ENCODE results near the gene MASP2. TPM values are rescaled to one million over a fixed set of nuclear protein-coding genes. Genes with fewer than 3 reads are reported as not detected.
"Not testable (repeated sequence)": the region's sequence is repeated elsewhere in the genome, so short reads cannot be mapped to it uniquely, and the experiment has no call there.

MASP2 gene
- total RNA-seq, result 1 to 10 TPM; 1.2 to 5.9 (median 3.2) TPM

DNA sequence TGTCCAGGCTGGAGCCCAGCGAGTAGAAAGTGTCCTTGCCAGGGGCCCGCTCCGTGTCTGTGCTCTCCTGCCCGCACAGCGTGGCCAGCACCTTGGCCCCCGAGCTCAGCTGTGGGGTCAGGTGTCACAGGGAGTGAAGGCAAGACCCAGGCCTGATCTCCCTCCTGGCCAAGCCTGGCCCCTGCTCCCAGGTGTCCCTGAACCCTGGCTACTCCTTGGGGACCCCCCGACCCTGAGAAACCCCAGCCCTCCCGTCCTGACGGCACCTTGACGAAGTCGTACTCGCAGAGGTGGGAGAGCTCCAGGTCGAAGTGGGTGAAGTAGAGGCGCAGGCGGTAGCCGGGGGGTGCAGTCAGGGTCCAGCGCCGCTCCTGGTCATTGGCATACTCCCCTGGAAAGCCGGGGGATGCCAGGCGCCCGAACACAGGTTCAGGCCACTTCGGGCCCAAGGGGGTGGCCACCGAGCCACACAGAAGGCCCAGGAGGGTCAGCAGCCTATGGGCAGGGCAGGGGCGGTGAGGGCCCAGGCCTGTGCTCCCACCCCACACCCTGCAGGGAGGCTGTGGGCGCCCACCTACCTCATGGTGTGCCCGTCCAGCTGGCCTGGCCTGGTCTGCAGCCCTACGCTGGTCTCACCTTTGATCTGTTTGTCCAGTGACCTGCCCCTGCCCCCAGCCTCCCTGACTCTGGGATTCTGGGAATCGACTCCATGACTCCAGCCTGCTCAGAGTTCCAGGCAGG is at the start of gene MASP2:
TSS of gene MASP2 (minus strand) at position 615 of the 741 bp plus-strand sequence. CDS start at position 583, 32 bp downstream.
- no peak within 1 kb of the TSS for H3K4me3 ChIP-seq
- no peak within 1 kb of the TSS for H3K27ac ChIP-seq
- ATAC-seq (replicated peaks in 6 of 8), result peak in 5 of 8 experiments; percentile 3 to 25 (median 12)
- H3K4me1 ChIP-seq (replicated peaks in 1 of 2), result peaks cover 0 to 3% of the 10 kb centered on the region in 2 donors
- WGBS, 10 experiments, result 63 to 100% (median 94%) methylated on average over 2 to 14 of the region's 28 CpGs; no CpG with 5 or more reads in 3 of the 10 experiments
- in situ Hi-C loops (cut with MboI; ENCODE audit: low pct_unique_long_range_greater_than_20kb in 2 of 9, low sequenced_read_pairs in 9 of 9, unreplicated experiment in 9 of 9), result loop anchor here in 4 of 9 experiments (25.0 kb wide), 1 partner anchor 591 kb away; no protein-coding TSS in a partner anchor

DNA sequence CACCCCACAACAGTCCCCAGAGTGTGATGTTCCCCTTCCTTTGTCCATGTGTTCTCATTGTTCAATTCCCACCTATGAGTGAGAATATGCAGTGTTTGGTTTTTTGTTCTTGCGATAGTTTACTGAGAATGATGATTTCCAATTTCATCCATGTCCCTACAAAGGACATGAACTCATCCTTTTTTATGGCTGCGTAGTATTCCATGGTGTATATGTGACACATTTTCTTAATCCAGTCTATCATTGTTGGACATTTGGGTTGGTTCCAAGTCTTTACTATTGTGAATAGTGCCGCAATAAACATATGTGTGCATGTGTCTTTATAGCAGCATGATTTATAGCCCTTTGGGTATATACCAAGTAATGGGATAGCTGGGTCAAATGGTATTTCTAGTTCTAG is 36.7 kb upstream of the MASP2 start:
- in situ Hi-C loops (cut with MboI; ENCODE audit: low pct_unique_long_range_greater_than_20kb in 2 of 9, low sequenced_read_pairs in 9 of 9, unreplicated experiment in 9 of 9); H3K4me3 ChIP-seq; H3K27ac ChIP-seq; H3K4me1 ChIP-seq (replicated peaks in 1 of 2); ATAC-seq (replicated peaks in 6 of 8): not testable (repeated sequence)
- no CpG with 5 or more reads among the region's 3 CpGs for WGBS, 10 experiments

DNA sequence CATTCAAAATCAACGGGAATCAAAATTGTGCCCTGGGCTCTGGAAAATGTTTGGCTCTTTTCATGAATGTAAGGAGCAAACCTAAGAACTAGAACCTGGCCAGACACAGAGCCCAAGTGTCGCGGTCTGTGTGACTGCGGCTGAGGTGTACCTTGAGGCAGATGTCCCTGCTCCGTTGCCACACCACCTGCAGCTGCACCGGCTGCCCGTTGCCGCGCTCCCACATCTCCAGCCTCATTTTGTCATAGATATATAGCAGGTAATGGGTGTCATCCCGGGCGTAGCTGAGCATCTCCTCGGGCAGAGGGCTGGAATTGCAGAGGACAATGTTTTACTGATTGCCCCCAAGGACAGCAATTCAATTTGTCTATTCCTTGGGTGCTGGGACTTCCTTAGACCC is 33.9 kb upstream of the MASP2 start:
- no peak overlapping the region for H3K4me3 ChIP-seq
- no peak for ATAC-seq (replicated peaks in 6 of 8)
- no peaks in the 10 kb centered on the region for H3K4me1 ChIP-seq (replicated peaks in 1 of 2)
- in situ Hi-C loops (cut with MboI; ENCODE audit: low pct_unique_long_range_greater_than_20kb in 2 of 9, low sequenced_read_pairs in 9 of 9, unreplicated experiment in 9 of 9), result no loop called here
- WGBS, 10 experiments, result 63 to 100% (median 96%) methylated on average over 1 to 11 of the region's 12 CpGs; no CpG with 5 or more reads in 3 of the 10 experiments
- H3K27ac ChIP-seq, result no peak overlapping the region

DNA sequence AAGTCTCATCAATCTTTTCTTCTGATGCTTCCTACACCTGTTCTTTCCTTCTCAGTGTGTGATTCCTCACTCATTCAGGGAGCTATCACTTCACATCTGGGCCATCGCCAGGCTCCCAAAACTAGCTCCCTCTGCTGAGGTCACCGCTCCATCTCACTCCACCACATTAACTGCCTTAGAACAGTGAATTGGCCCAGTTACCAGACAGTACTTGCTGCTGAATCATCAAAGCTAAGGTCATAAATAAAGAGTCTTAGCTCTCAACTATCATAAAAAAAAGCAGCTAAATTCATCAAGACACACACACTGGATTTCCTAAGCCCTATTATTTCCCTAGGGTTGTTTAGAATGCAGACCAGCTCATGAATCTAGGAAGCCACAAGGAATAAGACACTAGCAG is 31.6 kb upstream of the MASP2 start:
- H3K27ac ChIP-seq, result no peak overlapping the region
- in situ Hi-C loops (cut with MboI; ENCODE audit: low pct_unique_long_range_greater_than_20kb in 2 of 9, low sequenced_read_pairs in 9 of 9, unreplicated experiment in 9 of 9), result no loop called here
- 60 to 100% (median 88%) methylated on average over 1 to 2 of the region's 2 CpGs; no CpG with 5 or more reads in 6 of the 10 experiments for WGBS, 10 experiments
- no peak for ATAC-seq (replicated peaks in 6 of 8)
- no peaks in the 10 kb centered on the region for H3K4me1 ChIP-seq (replicated peaks in 1 of 2)
- H3K4me3 ChIP-seq, result no peak overlapping the region

DNA sequence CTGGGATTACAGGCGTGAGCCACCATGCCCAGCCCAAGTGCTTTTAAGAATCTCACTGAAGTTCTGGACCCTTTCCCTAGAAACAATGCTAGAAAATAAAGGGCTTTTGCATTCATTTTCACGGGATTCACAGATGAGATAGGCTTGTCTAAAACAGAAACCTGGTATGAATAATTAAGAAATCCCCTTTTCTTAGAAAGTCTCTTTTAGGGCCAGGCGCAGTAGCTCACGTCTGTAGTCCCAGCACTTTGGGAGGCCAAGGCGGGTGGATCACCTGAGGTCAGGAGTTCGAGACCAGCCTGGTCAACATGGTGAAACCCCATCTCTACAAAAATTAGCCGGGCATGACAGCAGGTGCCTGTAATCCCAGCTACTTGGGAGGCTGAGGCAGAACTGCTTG is 26.4 kb upstream of the MASP2 start:
- in situ Hi-C loops (cut with MboI; ENCODE audit: low pct_unique_long_range_greater_than_20kb in 2 of 9, low sequenced_read_pairs in 9 of 9, unreplicated experiment in 9 of 9), result not testable (repeated sequence)

DNA sequence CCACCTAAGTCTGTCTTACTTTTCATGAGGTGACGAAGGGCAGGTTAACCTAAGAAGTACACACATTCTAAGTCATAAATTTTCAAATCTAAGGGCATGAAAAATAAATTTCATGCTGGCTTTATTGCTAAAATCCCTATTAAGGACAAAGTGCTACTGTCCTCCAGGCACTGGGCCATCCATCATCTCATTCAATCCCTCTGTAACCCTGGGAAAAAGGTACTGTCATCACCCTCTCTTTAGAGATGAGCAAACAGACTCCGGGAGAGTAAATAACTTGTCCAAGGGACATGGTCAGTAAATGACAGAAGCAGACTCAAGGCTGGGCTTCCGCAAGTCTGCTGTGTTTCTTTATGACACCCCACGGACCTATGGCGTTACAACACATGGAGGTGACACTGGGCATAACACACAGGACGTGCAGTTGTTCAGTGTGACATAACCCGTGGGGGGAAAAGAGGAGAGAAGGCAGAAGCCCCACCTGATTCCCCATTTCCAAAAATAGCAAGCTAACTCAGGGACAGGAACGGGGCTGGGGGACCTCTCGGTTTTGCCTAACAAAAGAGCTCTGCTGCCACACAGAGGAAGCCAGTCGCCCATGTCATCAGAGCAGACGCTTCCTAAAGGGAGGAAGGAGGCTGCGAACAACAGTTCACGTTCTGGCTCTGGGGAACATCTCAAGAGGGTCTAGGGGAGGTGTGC is 25.3 kb upstream of the MASP2 start:
- no peaks in the 10 kb centered on the region for H3K4me1 ChIP-seq (replicated peaks in 1 of 2)
- peak in 3 of 8 experiments; percentile 15 to 74 (median 72) for ATAC-seq (replicated peaks in 6 of 8)
- in situ Hi-C loops (cut with MboI; ENCODE audit: low pct_unique_long_range_greater_than_20kb in 2 of 9, low sequenced_read_pairs in 9 of 9, unreplicated experiment in 9 of 9), result no loop called here

More for the DNA sequence above, 26.4 kb upstream of the MASP2 start:
- WGBS, 10 experiments, result 90 to 96% (median 93%) methylated on average over 2 to 4 of the region's 7 CpGs; no CpG with 5 or more reads in 5 of the 10 experiments
- not testable (repeated sequence) for ATAC-seq (replicated peaks in 6 of 8); H3K4me1 ChIP-seq (replicated peaks in 1 of 2); H3K27ac ChIP-seq; H3K4me3 ChIP-seq

DNA sequence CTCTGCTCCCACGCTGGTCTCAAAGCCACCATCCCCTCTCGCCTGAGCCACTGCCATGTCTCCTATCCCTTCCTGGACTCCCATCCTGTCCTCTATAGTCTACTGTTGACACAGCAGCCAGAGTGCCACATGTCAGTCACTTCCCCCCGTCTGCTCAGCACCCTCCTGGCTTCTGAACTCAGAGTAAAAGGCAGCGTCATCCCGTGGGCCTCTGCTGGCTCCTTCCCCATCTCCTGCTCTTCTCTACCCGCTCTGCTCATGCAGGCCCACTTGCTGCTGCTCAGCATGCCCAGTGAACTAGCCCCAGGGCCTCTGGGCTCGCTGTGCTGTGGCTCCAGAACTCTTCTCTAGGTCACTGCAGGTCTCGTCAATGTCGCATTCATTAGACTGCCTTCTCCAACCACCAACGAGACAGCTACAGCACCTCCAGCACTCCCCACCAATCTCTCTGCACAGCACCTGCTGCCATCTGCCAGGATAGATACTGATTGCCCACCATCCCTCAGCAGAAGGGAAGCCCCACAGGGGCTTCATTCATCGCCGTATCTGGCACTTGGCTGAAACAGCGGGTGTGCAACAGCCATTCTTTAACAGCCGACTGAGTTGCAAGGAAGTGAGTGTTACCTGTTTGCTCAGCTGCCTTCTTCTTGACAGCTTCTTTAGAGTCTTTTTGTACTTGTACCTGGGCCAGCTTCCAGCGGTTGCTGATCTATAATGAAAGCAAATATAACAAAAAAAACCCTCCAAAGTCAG is 24.6 kb upstream of the MASP2 start:
- 68 to 100% (median 80%) methylated on average over 1 to 15 of the region's 15 CpGs; no CpG with 5 or more reads in 1 of the 10 experiments for WGBS, 10 experiments
- H3K4me1 ChIP-seq (replicated peaks in 1 of 2), result no peaks in the 10 kb centered on the region
- ATAC-seq (replicated peaks in 6 of 8), result peak in 2 of 8 experiments; percentile 27 to 63
- in situ Hi-C loops (cut with MboI; ENCODE audit: low pct_unique_long_range_greater_than_20kb in 2 of 9, low sequenced_read_pairs in 9 of 9, unreplicated experiment in 9 of 9), result no loop called here
- no peak overlapping the region for H3K27ac ChIP-seq
- H3K4me3 ChIP-seq, result no peak overlapping the region

More for the DNA sequence above, 25.3 kb upstream of the MASP2 start:
- H3K4me3 ChIP-seq, result no peak overlapping the region
- WGBS, 10 experiments, result 48 to 94% (median 81%) methylated on average over 2 to 12 of the region's 13 CpGs; no CpG with 5 or more reads in 1 of the 10 experiments
- no peak overlapping the region for H3K27ac ChIP-seq

DNA sequence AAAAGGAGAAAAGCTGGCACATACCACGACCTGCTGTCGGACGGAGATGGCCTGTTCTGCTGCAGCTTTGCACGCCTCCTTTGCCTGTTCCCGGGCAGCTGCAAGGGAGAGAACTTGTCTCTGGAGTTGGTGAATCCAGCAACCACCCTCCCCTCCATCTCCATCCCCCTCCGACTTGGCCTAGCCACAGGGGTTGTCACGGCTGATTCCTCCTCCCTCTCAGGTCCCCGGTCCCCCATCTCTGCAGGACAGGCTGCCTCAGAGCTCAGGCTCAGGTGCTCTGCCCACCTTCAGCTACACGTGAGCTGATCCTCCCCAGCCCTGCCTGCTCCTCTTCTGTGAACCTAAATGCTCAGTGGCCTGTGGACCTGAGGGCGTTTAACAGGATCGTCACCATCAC is 23.8 kb upstream of the MASP2 start:
- Histone ChIP-seq H3K27ac (no peak overlapping the region), H3K4me1 (replicated peaks in 1 of 2) (no peaks in the 10 kb centered on the region), H3K4me3 (no peak overlapping the region)
- ATAC-seq (replicated peaks in 6 of 8), result no peak
- 87 to 100% (median 94%) methylated on average over 1 to 6 of the region's 11 CpGs; no CpG with 5 or more reads in 3 of the 10 experiments for WGBS, 10 experiments
- in situ Hi-C loops (cut with MboI; ENCODE audit: low pct_unique_long_range_greater_than_20kb in 2 of 9, low sequenced_read_pairs in 9 of 9, unreplicated experiment in 9 of 9), result no loop called here

DNA sequence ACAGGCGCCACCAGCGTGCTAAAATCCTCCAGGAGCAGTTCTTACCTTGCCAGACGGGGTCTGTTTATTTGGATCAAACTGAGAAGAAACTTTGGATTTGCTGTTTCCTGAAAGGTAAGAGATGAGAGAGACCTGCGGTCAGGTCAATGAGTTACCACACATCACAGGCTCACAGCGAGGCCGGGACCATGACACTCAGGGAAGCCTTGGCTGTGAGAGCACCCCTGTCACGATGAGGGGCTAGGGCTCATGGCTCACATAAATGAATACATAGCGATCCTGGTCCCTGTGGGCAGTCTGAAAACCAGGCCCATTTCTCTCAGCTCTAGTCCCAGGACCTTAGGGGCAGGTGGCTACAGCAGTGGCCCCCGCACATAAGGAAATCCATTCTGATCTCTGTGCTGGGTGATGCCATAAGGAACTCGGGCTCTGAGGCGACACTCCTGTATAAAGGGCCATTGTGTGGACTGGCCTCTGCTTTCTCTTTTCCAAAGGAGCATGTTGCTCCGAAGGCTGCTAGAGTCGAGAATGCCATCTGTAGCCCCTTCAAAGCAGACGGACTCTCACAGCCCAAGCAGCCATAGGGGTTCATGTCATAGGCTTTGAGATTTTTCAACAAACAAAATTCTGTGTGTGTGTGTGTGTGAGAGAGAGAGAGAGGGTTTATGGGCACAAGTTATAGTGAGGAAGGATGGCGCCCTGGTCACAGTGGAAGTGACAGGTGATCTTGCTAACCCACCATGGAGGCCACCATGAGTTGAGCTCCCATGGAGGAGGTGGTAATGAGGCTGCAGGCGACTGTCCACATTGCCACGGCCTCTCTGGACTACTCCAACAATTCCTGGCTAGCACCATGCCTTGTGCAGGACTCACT is 21.8 kb upstream of the MASP2 start:
- H3K4me3 ChIP-seq, result no peak overlapping the region
- WGBS, 10 experiments, result 83 to 100% (median 96%) methylated on average over 1 to 14 of the region's 17 CpGs; no CpG with 5 or more reads in 1 of the 10 experiments
- ATAC-seq (replicated peaks in 6 of 8), result no peak
- in situ Hi-C loops (cut with MboI; ENCODE audit: low pct_unique_long_range_greater_than_20kb in 2 of 9, low sequenced_read_pairs in 9 of 9, unreplicated experiment in 9 of 9), result no loop called here
- H3K27ac ChIP-seq, result no peak overlapping the region
- no peaks in the 10 kb centered on the region for H3K4me1 ChIP-seq (replicated peaks in 1 of 2)

DNA sequence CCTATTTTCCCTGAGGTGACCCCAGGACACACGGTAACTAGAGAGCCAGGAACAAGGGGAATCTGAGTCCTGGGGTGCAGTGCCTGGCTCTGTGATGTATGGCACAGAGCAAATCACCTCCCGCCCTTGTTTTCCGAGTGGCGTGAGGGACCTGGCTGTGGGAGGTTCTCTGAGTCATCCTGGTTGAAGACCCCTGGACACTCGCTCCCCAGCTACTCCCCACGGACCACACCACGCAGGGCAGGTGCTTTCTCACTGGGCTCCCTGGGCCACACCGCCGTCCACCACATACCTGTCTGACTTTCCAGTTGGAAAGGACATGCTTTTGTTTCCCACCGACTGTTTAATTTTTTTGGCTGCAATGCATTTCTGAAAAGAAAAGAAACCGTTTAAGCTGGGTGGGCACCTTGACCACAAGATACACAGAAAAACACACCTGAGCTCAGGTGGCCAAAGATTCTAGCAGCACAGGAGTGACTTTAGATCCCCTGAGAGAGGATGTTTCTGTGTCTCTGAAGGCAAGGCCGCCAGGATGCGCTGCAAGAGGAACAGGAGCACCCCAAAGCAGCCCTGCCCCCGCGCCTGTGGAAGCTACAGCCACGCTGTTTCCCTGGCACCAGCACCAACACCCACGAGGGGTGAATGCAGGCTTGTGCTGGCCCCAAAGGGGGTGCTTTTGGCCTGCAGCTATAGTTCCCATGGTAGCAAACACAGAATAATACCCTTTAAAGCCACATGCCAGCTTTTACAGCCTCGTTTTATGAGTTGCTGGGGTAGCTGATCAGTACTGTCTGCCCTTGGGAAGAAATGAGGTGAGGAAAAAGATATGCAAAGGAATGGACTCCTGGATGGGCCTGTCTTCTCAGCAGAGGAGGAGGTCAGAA is 20.9 kb upstream of the MASP2 start:
- in situ Hi-C loops (cut with MboI; ENCODE audit: low pct_unique_long_range_greater_than_20kb in 2 of 9, low sequenced_read_pairs in 9 of 9, unreplicated experiment in 9 of 9), result no loop called here
- Histone ChIP-seq H3K27ac (no peak overlapping the region), H3K4me3 (no peak overlapping the region), H3K4me1 (replicated peaks in 1 of 2) (no peaks in the 10 kb centered on the region)
- 67 to 100% (median 89%) methylated on average over 1 to 15 of the region's 18 CpGs; no CpG with 5 or more reads in 1 of the 10 experiments for WGBS, 10 experiments
- ATAC-seq (replicated peaks in 6 of 8), result peak in 1 of 8 experiments; percentile 60

DNA sequence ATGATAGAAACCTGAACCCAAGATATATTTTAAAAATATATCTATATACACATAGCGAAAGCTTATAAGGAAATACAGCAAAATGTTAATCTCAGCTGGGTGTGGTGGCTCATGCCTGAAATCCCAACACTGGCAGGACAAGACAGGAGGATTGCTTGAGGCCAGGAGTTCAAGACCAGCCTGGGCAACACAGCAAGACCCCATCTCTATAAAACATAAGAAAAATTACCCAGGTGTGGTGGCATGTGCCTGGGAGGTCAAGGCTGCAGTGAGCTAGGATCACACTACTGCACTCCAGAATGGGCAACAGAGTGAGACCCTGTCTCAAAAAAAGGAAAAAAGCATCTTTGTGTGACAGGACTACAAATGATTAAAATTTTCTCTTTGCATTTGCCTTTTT is 18.8 kb upstream of the MASP2 start:
- in situ Hi-C loops (cut with MboI; ENCODE audit: low pct_unique_long_range_greater_than_20kb in 2 of 9, low sequenced_read_pairs in 9 of 9, unreplicated experiment in 9 of 9), result no loop called here
- no peak for ATAC-seq (replicated peaks in 6 of 8)
- Histone ChIP-seq H3K4me1 (replicated peaks in 1 of 2) (peaks cover 4% of the 10 kb centered on the region in 2 donors), H3K4me3 (no peak overlapping the region), H3K27ac (no peak overlapping the region)
- WGBS, 10 experiments, result 86 to 100% (median 100%) methylated on average over 1 of the region's 1 CpG

Data from motor neuron (in vitro differentiated cells).